Breast epithelium (tissue), 3 donors: ENCODE data around the gene FIBCD1.

Experiments used
- POLR2A ChIP-seq: fragments of 450-650 bp; IDR thresholded peaks from one replicate; pipeline ENCODE4 v1.6.1; 2016; ENCODE audit warnings: antibody characterized with exemption, mild to moderate bottlenecking, moderate library complexity
- POLR2AphosphoS5 ChIP-seq, 3 donors: sonication (generic); formaldehyde crosslinking; IDR thresholded peaks; one replicate each; pipeline ENCODE4 v1.6.1; 2017; ENCODE audit warnings: antibody characterized with exemption in 3 of 3
- TF ChIP-seq, protein P1 (sequence below), 3 donors: fragments of 450-650 bp; IDR thresholded peaks; one replicate each; pipeline ENCODE4 v1.5.1; 2016 to 2017; ENCODE audit warnings: antibody characterized with exemption in 3 of 3, mild to moderate bottlenecking in 3 of 3, moderate library complexity in 3 of 3

DNA sequence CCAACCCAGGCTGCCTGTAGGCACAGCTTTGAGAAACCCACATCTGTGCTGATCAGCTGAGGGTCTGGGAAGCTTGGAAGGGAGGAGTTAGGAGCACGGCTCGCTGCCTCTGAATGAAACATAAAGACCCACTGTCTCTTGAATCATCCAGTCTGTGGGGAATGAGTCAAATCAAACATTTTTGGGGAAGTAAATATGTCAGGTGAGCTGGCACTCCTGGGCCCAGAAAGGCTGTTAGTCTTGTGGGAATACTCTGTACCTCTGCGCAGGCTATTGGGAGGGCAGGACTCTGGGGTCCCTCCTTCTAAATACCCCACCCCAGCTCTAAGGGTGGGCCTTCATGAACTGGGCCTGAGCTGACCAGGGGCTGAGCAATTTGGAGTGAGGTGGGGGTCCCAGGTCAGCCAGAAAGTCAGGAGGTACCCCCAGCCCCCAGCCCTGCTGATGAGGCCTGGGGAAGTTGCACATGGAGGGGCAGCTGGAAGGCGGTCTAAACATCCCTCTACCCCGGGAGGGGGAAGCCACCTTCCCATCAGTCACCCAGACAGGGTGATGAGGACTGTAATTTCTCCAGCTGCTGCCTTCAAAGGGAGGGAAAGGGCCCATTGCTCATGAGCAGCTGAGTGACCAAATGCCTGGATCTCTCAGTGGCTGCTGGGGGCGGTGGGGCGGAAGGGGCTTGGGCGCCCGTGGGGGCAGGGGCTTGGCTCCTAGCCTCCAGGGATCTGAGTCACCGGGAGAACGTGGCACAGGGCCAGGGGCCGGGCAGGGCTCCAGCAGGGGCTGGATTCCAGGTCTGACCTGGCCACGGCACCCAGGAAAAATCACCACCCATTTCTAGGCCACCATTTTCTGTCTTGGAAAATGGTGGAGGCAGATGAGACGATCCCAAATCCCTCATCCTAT lies 10.8 kb downstream of the FIBCD1 start:
- no peak for TF ChIP-seq POLR2A
- TF ChIP-seq POLR2AphosphoS5 (IDR thresholded peaks at IDR 0.05): no peak
- TF ChIP-seq, protein P1, sequence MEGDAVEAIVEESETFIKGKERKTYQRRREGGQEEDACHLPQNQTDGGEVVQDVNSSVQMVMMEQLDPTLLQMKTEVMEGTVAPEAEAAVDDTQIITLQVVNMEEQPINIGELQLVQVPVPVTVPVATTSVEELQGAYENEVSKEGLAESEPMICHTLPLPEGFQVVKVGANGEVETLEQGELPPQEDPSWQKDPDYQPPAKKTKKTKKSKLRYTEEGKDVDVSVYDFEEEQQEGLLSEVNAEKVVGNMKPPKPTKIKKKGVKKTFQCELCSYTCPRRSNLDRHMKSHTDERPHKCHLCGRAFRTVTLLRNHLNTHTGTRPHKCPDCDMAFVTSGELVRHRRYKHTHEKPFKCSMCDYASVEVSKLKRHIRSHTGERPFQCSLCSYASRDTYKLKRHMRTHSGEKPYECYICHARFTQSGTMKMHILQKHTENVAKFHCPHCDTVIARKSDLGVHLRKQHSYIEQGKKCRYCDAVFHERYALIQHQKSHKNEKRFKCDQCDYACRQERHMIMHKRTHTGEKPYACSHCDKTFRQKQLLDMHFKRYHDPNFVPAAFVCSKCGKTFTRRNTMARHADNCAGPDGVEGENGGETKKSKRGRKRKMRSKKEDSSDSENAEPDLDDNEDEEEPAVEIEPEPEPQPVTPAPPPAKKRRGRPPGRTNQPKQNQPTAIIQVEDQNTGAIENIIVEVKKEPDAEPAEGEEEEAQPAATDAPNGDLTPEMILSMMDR (IDR thresholded peaks at IDR 0.05): no peak
